SKM-1 (cell line): ENCODE results near the gene PLCXD1.
"Not testable (repeated sequence)": the region's sequence is repeated elsewhere in the genome, so short reads cannot be mapped to it uniquely, and the experiment has no call there.

Source experiments
- DNase-seq: peaks from one replicate; lab custom pipeline; 2025; ENCODE audit not compliant: unreplicated experiment; lab: John Stamatoyannopoulos, UW

PLCXD1 gene

DNA sequence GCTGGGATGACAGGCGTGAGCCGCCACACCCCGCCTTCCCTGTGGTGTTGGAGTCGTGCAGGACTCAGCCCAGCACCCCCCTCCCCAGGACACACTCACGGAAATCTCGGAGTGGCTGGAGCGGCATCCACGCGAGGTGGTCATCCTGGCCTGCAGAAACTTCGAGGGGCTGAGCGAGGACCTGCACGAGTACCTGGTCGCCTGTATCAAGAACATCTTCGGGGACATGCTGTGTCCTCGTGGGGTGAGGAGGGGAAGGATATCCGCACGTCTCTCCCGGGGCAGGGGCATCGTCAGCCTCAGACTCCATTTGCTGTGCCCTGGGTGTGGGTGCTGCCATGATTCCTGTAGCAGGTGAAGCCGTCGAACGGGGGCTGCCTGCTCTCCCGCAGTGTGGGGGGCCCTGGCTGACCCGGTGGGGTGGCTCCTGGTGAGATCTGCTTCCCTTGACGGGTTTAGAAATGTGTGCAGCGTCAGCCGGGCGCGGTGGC lies 10.3 kb downstream of the PLCXD1 start:
- no peak for DNase-seq

GRCh38 chrX:292900-293897 lies 12.0 kb downstream of the PLCXD1 start:
- no peak for DNase-seq

- DNase-seq, result no peak
These were observed 14.0 kb downstream of the PLCXD1 start for GRCh38 chrX:295136-295535.

- no peak for DNase-seq
These were observed 17.8 kb downstream of the PLCXD1 start for GRCh38 chrX:298993-299392.

DNA sequence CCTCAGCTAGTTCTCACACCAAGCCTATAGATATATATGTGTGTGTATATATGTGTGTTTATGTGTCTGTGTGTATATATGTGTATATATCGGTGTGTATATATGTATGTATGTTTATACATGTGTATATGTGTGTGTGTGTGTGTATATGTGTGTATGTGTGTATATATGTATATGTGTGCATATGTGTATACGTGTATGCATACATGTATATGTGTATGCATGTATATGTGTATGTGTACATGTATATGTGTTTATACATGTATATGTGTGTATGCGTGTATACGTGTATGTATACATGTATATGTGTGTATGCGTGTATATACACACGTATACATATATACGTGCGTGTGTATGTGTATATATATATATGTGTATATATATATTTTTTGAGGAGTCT lies 19.2 kb downstream of the PLCXD1 start:
- no peak for DNase-seq

- no peak for DNase-seq
These were observed 21.8 kb downstream of the PLCXD1 start for GRCh38 chrX:302975-303374.

- DNase-seq, result not testable (repeated sequence)
These were observed 24.8 kb downstream of the PLCXD1 start for GRCh38 chrX:305781-306613.

GRCh38 chrX:306614-307251 lies 25.6 kb downstream of the PLCXD1 start:
- not testable (repeated sequence) for DNase-seq

GRCh38 chrX:307261-308111 lies 26.3 kb downstream of the PLCXD1 start:
- no peak for DNase-seq

DNA sequence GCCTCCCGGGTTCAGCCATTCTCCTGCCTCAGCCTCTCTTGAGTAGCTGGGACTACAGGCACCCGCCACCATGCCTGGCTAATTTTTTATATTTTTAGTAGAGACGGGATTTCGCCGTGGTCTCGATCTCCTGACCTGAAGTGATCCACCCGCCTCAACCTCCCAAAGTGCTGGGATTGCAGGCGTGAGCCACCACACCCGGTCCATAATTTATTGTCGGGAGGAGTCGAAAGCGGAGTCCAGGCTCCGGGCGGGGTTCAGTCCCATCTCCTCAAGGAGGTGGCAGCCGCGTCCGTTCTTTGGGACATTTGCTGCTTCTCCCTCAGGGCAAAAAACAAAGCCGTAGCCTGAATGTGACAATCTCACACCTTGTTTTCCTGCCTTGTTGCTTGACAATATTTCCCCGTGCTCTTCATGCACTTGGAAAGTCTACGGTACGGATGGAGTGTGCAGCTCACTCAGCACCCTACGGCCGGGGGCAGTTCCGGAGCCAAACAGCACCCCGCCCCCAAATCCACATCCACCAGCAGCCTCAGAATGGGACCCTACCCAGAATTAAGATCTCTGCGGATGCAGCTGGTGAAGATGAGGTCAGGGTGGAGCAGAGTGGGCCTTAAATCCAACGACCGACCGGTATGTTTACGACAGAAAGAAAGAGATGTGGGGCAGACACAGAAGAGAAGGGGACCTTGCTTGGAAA lies 27.8 kb downstream of the PLCXD1 start:
- no peak for DNase-seq

- DNase-seq, result no peak
These were observed 29.5 kb downstream of the PLCXD1 start for GRCh38 chrX:310621-311155.

GRCh38 chrX:311156-312129 lies 30.3 kb downstream of the PLCXD1 start:
- no peak for DNase-seq

- DNase-seq, result no peak
These were observed 31.6 kb downstream of the PLCXD1 start for GRCh38 chrX:312621-313331.

GRCh38 chrX:313546-313945 lies 32.4 kb downstream of the PLCXD1 start:
- DNase-seq, result no peak

GRCh38 chrX:314049-314448 lies 32.9 kb downstream of the PLCXD1 start:
- DNase-seq, result no peak

- DNase-seq, result no peak
These were observed 33.8 kb downstream of the PLCXD1 start for GRCh38 chrX:314781-315595.
